ENCODE measurements around the gene RPH3AL. TPM values are rescaled to one million over a fixed set of nuclear protein-coding genes. Genes with fewer than 3 reads are reported as not detected.
"Not testable (repeated sequence)": the region's sequence is repeated elsewhere in the genome, so short reads cannot be mapped to it uniquely, and the experiment has no call there.

RPH3AL gene
- total and polyA plus RNA-seq, 2 of the 8 experiments (the other 6 are each of a cell fraction or from before 2014, with no cell fraction given), result 5.6 to 5.8 TPM

GRCh38 chr17:168614-169013 is 184.0 kb downstream of the RPH3AL start:
- FAIRE-seq; H3K4me3 ChIP-seq (ENCODE audit: extremely low read depth in 1 of 4, insufficient read depth in 2 of 4, low read depth in 3 of 4, low read length in 4 of 4); H2AFZ ChIP-seq (ENCODE audit: low read length); H3K23me2 ChIP-seq (ENCODE audit: low read depth, low read length); H3K4ac ChIP-seq (replicated peaks; ENCODE audit: insufficient read length, low read depth, low read length); H3K56ac ChIP-seq (replicated peaks; ENCODE audit: insufficient read length, low read depth, low read length); H2BK5ac ChIP-seq (ENCODE audit: low read depth, low read length); H2BK12ac ChIP-seq (ENCODE audit: low read depth, low read length); H3K27me3 ChIP-seq (replicated peaks in 1 of 4; ENCODE audit: control insufficient read depth in 3 of 4, extremely low read depth in 1 of 4, insufficient read depth in 3 of 4, low read length in 3 of 4); H3K79me2 ChIP-seq (ENCODE audit: control insufficient read depth in 1 of 2, insufficient read depth in 2 of 2, low read length in 2 of 2); H3K4me1 ChIP-seq (replicated peaks in 1 of 4; ENCODE audit: control insufficient read depth in 3 of 4, insufficient read depth in 4 of 4, low read length in 3 of 4); H4K5ac ChIP-seq (ENCODE audit: insufficient read length, low read depth, low read length); DNase-seq (ENCODE audit: low read depth in 1 of 2, low spot score in 2 of 2); POLR2A ChIA-PET (ENCODE audit: partially characterized antibody); H3K9me3 ChIP-seq (ENCODE audit: insufficient read depth in 2 of 2, low read depth in 1 of 2, low read length in 1 of 2); H4K8ac ChIP-seq (ENCODE audit: extremely low read depth, insufficient read depth, low read length); H2BK20ac ChIP-seq (ENCODE audit: low read length); H3K4me2 ChIP-seq (ENCODE audit: insufficient read depth in 1 of 2, low read depth in 2 of 2, low read length in 2 of 2); H3K14ac ChIP-seq (ENCODE audit: insufficient read length); H2AK5ac ChIP-seq (ENCODE audit: low read depth, low read length); H3K36me3 ChIP-seq (ENCODE audit: control insufficient read depth in 2 of 4, insufficient read depth in 4 of 4, low read length in 3 of 4); H2BK15ac ChIP-seq (ENCODE audit: low read length); H4K91ac ChIP-seq (replicated peaks; ENCODE audit: insufficient read length, low read length); H3K18ac ChIP-seq (ENCODE audit: extremely low read depth, low read length); H3K27ac ChIP-seq (ENCODE audit: low read depth, low read length); H3K23ac ChIP-seq (ENCODE audit: insufficient read length); H2BK120ac ChIP-seq (replicated peaks; ENCODE audit: low read depth, low read length); H3K9ac ChIP-seq (replicated peaks in 1 of 4; ENCODE audit: extremely low read depth in 1 of 4, low read depth in 3 of 4, low read length in 3 of 4); H3K79me1 ChIP-seq (ENCODE audit: low read depth, low read length); H4K20me1 ChIP-seq (replicated peaks in 1 of 2; ENCODE audit: control insufficient read depth in 1 of 2, insufficient read depth in 2 of 2, low read length in 2 of 2): not testable (repeated sequence)
- CTCF ChIA-PET (ENCODE audit: partially characterized antibody), result interaction anchor here (0.6 kb wide), 1 partner anchor 20 kb away, joined by 4 read pairs; no protein-coding TSS in a partner anchor
- 82% methylated on average over 9 of the region's 11 CpGs; no CpG with 5 or more reads in 1 of the 2 experiments for WGBS, 2 experiments (ENCODE audit: extremely low coverage in 1 of 2, insufficient coverage in 1 of 2, insufficient read length in 1 of 2, insufficient replicate concordance in 2 of 2, low coverage in 1 of 2, low lambda C conversion rate in 2 of 2, missing lambda C conversion rate in 1 of 2)

Data from H1 (cell line).